Activated CD8-positive, alpha-beta memory T cell treated with anti-CD3 and anti-CD28 coated beads, Interleukin-2, amount 10 ng/mL, durations not matched to agents 7 days and 5 days (primary cell): ENCODE measurements around the gene YIF1A. TPM values are rescaled to one million over a fixed set of nuclear protein-coding genes. Genes with fewer than 3 reads are reported as not detected.
"Not testable (repeated sequence)": the region's sequence is repeated elsewhere in the genome, so short reads cannot be mapped to it uniquely, and the experiment has no call there.

Experiments used
- ATAC-seq: fragments of 150-1000 bp; cut with Tn5 transposase; one replicate; pipeline ENCODE4 v1.10.0; 2021; ENCODE audit warnings: moderate library complexity
- CTCF ChIA-PET: fragments of 350-600 bp; sonication (Branson Sonifier 250); formaldehyde crosslinking; loops from one replicate; lab custom pipeline; 2021; ENCODE audit warnings: antibody characterized with exemption; lab: Charles Lee
- DNase-seq: peaks from one replicate; pipeline ENCODE4 v3.0.0-alpha.2; 2020
- H3K27ac Mint-ChIP-seq: one replicate; pipeline ENCODE4 v1.8.0; 2021; ENCODE audit warnings: mild to moderate bottlenecking, mixed read lengths
- H3K27me3 Mint-ChIP-seq: one replicate; pipeline ENCODE4 v1.8.0; 2021; ENCODE audit warnings: mixed read lengths
- H3K36me3 Mint-ChIP-seq: one replicate; pipeline ENCODE4 v1.8.0; 2021; ENCODE audit warnings: mild to moderate bottlenecking, mixed read lengths
- H3K4me1 Mint-ChIP-seq: one replicate; pipeline ENCODE4 v1.8.0; 2021; ENCODE audit warnings: mixed read lengths
- H3K4me3 Mint-ChIP-seq: one replicate; pipeline ENCODE4 v1.8.0; 2021; ENCODE audit warnings: mild to moderate bottlenecking, moderate library complexity, mixed read lengths
- H3K9me3 Mint-ChIP-seq: one replicate; pipeline ENCODE4 v1.8.0; 2022; ENCODE audit warnings: low read depth, mixed read lengths
- total RNA-seq, 2 experiments: library from RNA; stranded (reverse); gene quantifications; one replicate each; pipeline ENCODE4 v1.2.3, GENCODE V29; 2021

YIF1A gene
- total RNA-seq, 2 experiments from 2014 or later: 56.5 to 73.9 TPM

DNA sequence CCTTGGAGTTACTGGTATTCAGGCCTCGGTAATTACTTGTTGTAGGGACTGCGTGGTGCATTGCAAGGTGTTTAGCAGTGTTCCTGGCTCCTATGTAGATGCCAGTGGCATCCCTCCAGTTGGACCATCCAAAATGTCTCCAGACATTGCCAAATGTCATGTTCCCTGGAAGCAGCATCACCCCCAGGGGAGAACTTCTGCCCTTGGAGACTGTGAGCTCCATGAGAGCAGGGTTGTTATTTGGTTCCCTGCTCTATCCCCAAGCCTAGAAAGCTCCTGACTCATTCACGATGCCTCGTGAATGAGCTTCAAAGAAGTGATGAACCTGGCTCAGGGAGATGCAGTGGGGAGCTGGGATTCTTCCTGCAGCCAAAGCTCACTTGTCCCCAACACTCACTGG, 32.7 kb upstream of the YIF1A start:
- ATAC-seq: no peak
- CTCF ChIA-PET: interaction anchor here (1.1 to 2.0 kb wide), 2 partner anchors 9 to 68 kb away, joined by 4 to 17 read pairs; no protein-coding TSS in a partner anchor
- Mint-ChIP-seq H3K4me3 (no peak overlapping the region), H3K9me3 (peaks cover 2% of the 10 kb centered on the region), H3K27me3 (no peaks in the 10 kb centered on the region), H3K4me1 (peaks cover 59% of the 10 kb centered on the region), H3K36me3 (peaks cover 13% of the 10 kb centered on the region), H3K27ac (no peak overlapping the region)
- DNase-seq: no peak

DNA sequence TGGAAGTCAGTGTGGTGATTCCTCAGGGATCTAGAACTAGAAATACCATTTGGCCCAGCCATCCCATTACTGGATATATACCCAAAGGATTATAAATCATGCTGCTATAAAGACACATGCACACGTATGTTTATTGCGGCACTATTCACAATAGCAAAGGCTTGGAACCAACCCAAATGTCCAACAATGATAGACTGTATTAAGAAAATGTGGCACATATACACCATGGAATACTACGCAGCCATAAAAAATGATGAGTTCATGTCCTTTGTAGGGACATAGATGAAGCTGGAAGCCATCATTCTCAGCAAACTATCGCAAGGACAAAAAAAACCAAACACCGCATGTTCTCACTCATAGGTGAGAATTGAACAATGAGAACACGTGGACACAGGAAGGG, 31.8 kb upstream of the YIF1A start:
- H3K27me3 Mint-ChIP-seq, H3K9me3 Mint-ChIP-seq, H3K27ac Mint-ChIP-seq, CTCF ChIA-PET, DNase-seq, H3K4me3 Mint-ChIP-seq, ATAC-seq: not testable (repeated sequence)
- H3K4me1 Mint-ChIP-seq: peaks cover 57% of the 10 kb centered on the region
- peaks cover 16% of the 10 kb centered on the region for H3K36me3 Mint-ChIP-seq

GRCh38 chr11:66320289-66320688, 31.3 kb upstream of the YIF1A start:
- Mint-ChIP-seq H3K4me1 (peaks cover 57% of the 10 kb centered on the region), H3K36me3 (peaks cover 18% of the 10 kb centered on the region)
- CTCF ChIA-PET, H3K27me3 Mint-ChIP-seq, H3K9me3 Mint-ChIP-seq, H3K27ac Mint-ChIP-seq, ATAC-seq, DNase-seq, H3K4me3 Mint-ChIP-seq: not testable (repeated sequence)

- H3K27me3 Mint-ChIP-seq: no peaks in the 10 kb centered on the region
- CTCF ChIA-PET: interaction anchor here (0.9 to 2.7 kb wide), 4 partner anchors 8 to 53 kb away, joined by 5 to 14 read pairs (median 10); partner anchors contain the start of genes RIN1 and SLC29A2
- H3K9me3 Mint-ChIP-seq: peaks cover 2% of the 10 kb centered on the region
- DNase-seq: no peak
- peaks cover 58% of the 10 kb centered on the region for H3K4me1 Mint-ChIP-seq
- peak overlapping the region; percentile 19 for H3K4me3 Mint-ChIP-seq
- ATAC-seq: no peak
- H3K27ac Mint-ChIP-seq: peak overlapping the region; percentile 99
- H3K36me3 Mint-ChIP-seq: peaks cover 20% of the 10 kb centered on the region
These were observed 29.6 kb upstream of the YIF1A start for GRCh38 chr11:66318600-66318970.

DNA sequence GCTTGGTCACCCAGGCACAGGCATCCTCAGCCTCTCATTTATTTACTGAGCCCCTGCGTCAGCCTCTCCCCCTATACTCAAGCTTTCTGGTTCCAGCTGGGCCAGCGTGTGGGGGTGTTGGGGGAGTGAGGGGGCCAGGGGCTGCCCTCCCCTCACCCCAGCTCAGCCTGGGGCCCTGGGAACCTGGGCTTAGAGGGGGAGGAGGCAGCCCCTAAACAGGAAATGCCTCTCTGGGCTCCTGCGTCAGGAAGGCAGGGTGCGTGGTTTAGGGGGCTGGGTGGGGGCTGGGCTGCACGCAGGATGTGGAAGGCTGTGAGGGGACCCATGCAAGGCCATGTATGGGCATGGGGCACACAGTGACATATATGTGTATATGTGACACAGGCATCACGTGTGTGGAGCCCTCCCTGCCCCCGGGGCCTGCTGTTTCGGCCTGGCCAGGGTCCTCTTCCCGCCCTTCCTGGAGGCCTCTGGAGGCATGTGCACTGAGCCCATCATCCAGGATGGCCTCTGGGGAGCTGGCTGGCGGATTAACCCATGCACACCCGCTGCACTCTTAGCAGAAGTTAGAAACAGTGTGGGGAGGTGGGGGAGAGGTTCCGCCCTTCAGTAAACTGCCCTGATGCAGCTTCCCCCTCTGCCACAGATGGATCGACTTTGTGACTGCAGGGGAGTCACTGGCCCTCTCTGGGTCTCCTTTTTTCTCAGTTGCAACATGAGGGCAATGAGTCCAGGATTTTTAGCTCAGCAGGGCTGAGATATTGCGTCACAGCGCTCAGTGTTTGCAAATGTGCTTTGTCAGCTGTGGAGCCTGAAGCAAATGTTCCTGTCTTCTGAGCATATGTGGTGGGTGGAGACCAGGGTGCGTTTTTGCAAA, 29.0 kb upstream of the YIF1A start:
- peaks cover 2% of the 10 kb centered on the region for H3K9me3 Mint-ChIP-seq
- H3K4me1 Mint-ChIP-seq: peaks cover 60% of the 10 kb centered on the region
- CTCF ChIA-PET: interaction anchor here (0.9 to 2.7 kb wide), 10 partner anchors 9 to 121 kb away, joined by 3 to 14 read pairs (median 4); partner anchors contain the start of genes MRPL11, RIN1, SLC29A2 and YIF1A
- H3K36me3 Mint-ChIP-seq: peaks cover 20% of the 10 kb centered on the region
- peak overlapping the region; percentile 99 for H3K27ac Mint-ChIP-seq
- no peaks in the 10 kb centered on the region for H3K27me3 Mint-ChIP-seq
- ATAC-seq (peak; percentile 77), DNase-seq (peak; percentile 95)
- H3K4me3 Mint-ChIP-seq: peak overlapping the region; percentile 56

- Mint-ChIP-seq H3K4me3 (peak overlapping the region; percentile 56), H3K9me3 (peaks cover 2% of the 10 kb centered on the region), H3K36me3 (peaks cover 20% of the 10 kb centered on the region), H3K27ac (peak overlapping the region; percentile 99), H3K4me1 (peaks cover 59% of the 10 kb centered on the region), H3K27me3 (no peaks in the 10 kb centered on the region)
- DNase-seq (peak; percentile 79), ATAC-seq (peak; percentile 15)
- CTCF ChIA-PET: interaction anchor here (0.8 to 2.7 kb wide), 10 partner anchors 9 to 121 kb away, joined by 3 to 14 read pairs (median 4); partner anchors contain the start of genes MRPL11, RIN1 and YIF1A
These were observed 28.4 kb upstream of the YIF1A start for GRCh38 chr11:66317322-66317722.

DNA sequence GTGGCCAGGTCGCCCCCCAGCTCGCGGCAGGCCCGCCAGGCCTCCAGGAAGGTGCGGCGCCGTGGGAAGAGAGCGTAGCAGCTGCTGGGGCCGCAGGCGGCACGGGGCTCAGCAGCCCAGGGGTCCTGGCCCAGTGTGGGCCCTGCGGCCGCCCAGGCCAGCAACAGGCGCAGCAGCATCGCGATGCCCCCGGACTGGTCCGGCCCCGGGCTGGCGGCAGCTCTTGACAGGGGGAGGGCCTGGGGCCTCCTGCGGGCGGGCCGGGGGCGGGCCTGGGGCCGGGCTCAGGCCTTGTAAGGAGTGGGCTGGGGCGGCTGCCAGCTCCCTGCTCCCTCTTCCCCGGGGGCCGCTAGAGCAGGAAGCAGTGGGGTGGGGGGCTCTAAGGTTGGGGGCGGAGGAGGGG, 27.9 kb upstream of the YIF1A start, which contains the start of gene CD248:
CD248 (minus strand) TSS at position 196 of the 403 bp plus-strand sequence; CDS start at position 179, 17 bp downstream.
- no peaks in the 10 kb centered on the region for H3K27me3 Mint-ChIP-seq
- H3K27ac Mint-ChIP-seq: peak within 1 kb of the TSS; percentile 99
- H3K36me3 Mint-ChIP-seq: peaks cover 20% of the 10 kb centered on the region
- peak; percentile 8 for ATAC-seq
- CTCF ChIA-PET: interaction anchor here (0.8 to 2.7 kb wide), 9 partner anchors 10 to 122 kb away, joined by 3 to 14 read pairs (median 4); partner anchors contain the start of genes MRPL11, RIN1 and YIF1A
- H3K4me3 Mint-ChIP-seq: peak within 1 kb of the TSS; percentile 69
- H3K9me3 Mint-ChIP-seq: peaks cover 2% of the 10 kb centered on the region
- H3K4me1 Mint-ChIP-seq: peaks cover 59% of the 10 kb centered on the region
- DNase-seq: peak; percentile 68

GRCh38 chr11:66315921-66316811, 27.2 kb upstream of the YIF1A start:
- H3K4me3 Mint-ChIP-seq: peak overlapping the region; percentile 69
- H3K9me3 Mint-ChIP-seq: peaks cover 2% of the 10 kb centered on the region
- peak overlapping the region; percentile 82 for H3K27ac Mint-ChIP-seq
- ATAC-seq (no peak), DNase-seq (peak; percentile 61)
- H3K4me1 Mint-ChIP-seq: peaks cover 63% of the 10 kb centered on the region
- H3K36me3 Mint-ChIP-seq: peaks cover 20% of the 10 kb centered on the region
- no peaks in the 10 kb centered on the region for H3K27me3 Mint-ChIP-seq
- CTCF ChIA-PET: interaction anchor here (0.8 to 7.0 kb wide), 7 partner anchors 11 to 70 kb away, joined by 3 to 174 read pairs (median 6); partner anchors contain the start of genes RIN1 and YIF1A

DNA sequence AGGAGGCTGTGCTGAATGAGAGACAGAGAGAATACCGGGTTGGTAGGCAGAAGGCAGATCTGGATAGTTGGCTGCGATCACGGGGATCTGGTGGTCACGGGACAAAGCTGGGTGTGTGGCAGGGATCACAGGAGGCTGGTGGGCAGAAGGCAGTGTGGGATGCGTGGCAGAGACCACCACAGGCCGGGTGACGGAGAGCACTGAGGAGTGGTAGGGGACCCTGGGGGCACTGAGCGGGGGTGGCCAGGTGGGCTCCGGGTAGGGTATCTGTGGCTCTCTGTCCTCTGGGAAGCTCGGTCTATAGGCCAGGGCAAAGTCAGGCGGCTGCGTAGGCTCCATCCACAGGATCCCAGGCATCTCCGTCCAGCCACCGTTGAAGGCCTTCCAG, 26.5 kb upstream of the YIF1A start:
- Mint-ChIP-seq H3K27me3 (no peaks in the 10 kb centered on the region), H3K4me1 (peaks cover 63% of the 10 kb centered on the region), H3K36me3 (peaks cover 20% of the 10 kb centered on the region), H3K27ac (peak overlapping the region; percentile 82), H3K9me3 (peaks cover 2% of the 10 kb centered on the region), H3K4me3 (peak overlapping the region; percentile 69)
- DNase-seq: no peak
- CTCF ChIA-PET: interaction anchor here (1.0 to 7.0 kb wide), 2 partner anchors 17 to 29 kb away, joined by 3 to 174 read pairs; partner anchors contain the start of gene RIN1
- no peak for ATAC-seq

- Mint-ChIP-seq H3K36me3 (peaks cover 15% of the 10 kb centered on the region), H3K27me3 (no peaks in the 10 kb centered on the region)
- CTCF ChIA-PET: interaction anchor here (1.0 to 7.0 kb wide), 3 partner anchors 11 to 28 kb away, joined by 3 to 174 read pairs (median 75); partner anchors contain the start of gene RIN1
These were observed 25.9 kb upstream of the YIF1A start for GRCh38 chr11:66314561-66315497.

GRCh38 chr11:66314186-66314501, 25.2 kb upstream of the YIF1A start:
- no peaks in the 10 kb centered on the region for H3K9me3 Mint-ChIP-seq
- H3K4me1 Mint-ChIP-seq: peaks cover 53% of the 10 kb centered on the region
- H3K27me3 Mint-ChIP-seq: peaks cover under 1% of the 10 kb centered on the region
- H3K27ac Mint-ChIP-seq: peak overlapping the region; percentile 91
- H3K36me3 Mint-ChIP-seq: peaks cover 13% of the 10 kb centered on the region
- no peak for ATAC-seq
- no peak for DNase-seq
- CTCF ChIA-PET: interaction anchor here (2.0 to 7.0 kb wide), 5 partner anchors 12 to 95 kb away, joined by 5 to 174 read pairs (median 75); partner anchors contain the start of gene RIN1
- H3K4me3 Mint-ChIP-seq: peak overlapping the region; percentile 89

More at GRCh38 chr11:66314561-66315497, 25.9 kb upstream of the YIF1A start:
- DNase-seq (no peak), ATAC-seq (no peak)
- H3K4me3 Mint-ChIP-seq: peak overlapping the region; percentile 89
- no peaks in the 10 kb centered on the region for H3K9me3 Mint-ChIP-seq
- H3K4me1 Mint-ChIP-seq: peaks cover 59% of the 10 kb centered on the region
- H3K27ac Mint-ChIP-seq: peak overlapping the region; percentile 91
